ENCODE data around the gene SVEP1.
"Not testable (repeated sequence)": the region's sequence is repeated elsewhere in the genome, so short reads cannot be mapped to it uniquely, and the experiment has no call there.

SVEP1 gene

GRCh38 chr9:110575945-110576344, 3.6 kb downstream of the SVEP1 start:
- no peak for DNase-seq

GRCh38 chr9:110575169-110575568, 4.4 kb downstream of the SVEP1 start:
- no peak for DNase-seq

- no peak for DNase-seq
These were observed 6.2 kb downstream of the SVEP1 start for GRCh38 chr9:110573305-110573704.

DNA sequence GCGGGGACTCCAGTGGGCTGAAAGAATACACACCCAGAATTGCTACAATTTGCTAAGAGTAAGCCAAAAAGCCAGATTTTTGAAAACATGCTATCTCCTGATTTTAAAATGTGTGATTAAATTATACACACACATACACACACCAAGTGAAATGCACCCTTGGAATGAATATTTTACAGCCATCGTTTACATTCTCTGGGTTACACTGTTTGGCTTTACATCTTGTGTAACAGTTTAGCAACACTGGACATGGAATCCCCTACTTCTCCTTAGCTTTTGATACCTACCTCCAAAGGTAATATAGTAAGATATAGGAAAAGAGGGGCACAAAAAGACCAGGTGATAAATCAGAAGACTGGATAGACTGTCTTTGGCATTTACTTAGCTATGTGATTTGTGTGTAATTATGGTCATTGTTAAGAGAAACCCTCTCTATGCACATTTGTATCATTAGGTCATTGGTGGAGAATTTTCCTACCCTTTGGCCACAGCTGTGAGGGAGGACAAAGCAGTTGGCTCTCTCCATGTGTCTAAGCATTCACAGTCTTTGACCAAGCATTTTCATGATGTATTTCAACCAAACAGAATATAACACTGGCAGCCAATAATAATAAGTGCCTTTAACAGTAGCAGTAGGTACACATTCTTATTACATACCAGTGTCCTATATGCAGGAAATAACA, 7.6 kb downstream of the SVEP1 start:
- no peak for DNase-seq

DNA sequence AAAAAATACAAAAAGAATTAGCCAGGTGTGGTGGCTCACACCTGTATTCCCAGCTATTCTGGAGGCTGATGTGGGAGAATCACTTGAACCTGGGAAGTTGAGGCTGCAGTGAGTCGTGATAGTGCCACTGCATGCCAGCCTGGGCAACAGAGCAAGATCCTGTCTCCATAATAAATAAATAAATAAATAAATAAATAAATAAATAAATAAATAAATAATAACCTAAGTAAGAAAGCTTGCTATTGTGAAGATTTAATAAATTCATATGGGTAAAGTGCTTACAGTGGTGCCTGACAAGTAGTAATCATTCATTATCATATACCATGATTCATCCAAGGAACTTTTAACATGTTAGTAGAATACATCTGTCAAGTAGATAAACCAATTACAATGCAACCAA, 13.4 kb downstream of the SVEP1 start:
- DNase-seq: no peak

DNA sequence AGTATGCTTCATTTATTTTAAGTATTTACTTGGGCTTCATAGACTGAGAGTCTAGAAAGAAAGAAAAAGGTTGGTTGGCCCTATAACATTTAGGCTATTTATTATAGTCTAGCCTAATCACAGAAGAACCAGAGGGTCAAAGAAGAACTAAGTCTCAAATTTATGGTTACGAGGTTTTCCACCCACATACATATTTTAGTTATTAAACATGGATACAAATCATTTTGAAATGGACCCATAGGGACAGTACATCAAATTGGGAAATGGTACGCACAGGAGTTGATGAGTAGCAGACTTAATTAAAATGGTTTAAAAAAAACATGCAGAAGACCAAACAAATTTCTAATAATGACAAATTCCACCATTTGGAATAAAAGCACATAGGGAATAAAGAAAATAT, 17.7 kb downstream of the SVEP1 start:
- no peak for DNase-seq

DNA sequence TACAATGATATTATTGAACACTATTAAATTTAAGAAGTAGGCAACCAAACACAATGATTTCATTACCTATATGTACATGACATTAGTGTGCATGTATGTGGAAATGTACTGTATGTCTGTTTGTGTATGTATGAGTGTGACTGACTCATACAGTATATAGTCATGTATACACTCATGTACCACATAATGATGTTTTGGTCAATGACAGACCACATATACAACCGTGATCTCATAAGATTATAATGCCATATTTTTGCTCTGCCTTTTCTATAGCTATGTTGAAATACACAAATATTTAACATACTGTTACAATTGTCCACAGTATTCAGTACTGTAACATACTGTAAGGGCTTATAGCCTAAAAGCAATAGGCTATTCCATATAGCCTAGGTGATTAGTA, 19.7 kb downstream of the SVEP1 start:
- no peak for DNase-seq

GRCh38 chr9:110555551-110556331, 23.8 kb downstream of the SVEP1 start:
- DNase-seq: no peak

DNA sequence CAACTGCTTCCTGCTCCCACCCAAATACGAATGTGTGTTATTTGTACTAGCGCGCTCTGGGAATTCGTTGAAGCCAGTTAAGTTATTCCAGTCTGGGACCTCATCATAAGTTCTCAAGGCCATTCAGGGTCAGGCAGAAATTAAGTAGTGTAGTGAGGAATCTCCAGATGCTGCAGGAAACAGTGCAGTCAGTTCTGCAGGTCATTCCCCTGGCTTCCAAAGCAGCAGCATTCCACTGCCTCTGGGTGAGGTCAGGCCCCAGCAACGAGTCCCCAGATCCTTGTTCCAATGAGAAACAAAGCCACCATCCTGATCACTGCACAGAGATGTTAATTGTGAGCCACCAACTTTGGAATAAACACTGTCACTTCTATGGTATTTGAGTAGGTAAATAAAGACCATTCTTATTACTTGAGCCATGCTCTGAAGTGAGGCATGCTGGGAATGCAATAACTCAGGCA, 33.1 kb downstream of the SVEP1 start:
- DNase-seq: no peak

- no peak for DNase-seq
These were observed 33.8 kb downstream of the SVEP1 start for GRCh38 chr9:110545705-110546104.

DNA sequence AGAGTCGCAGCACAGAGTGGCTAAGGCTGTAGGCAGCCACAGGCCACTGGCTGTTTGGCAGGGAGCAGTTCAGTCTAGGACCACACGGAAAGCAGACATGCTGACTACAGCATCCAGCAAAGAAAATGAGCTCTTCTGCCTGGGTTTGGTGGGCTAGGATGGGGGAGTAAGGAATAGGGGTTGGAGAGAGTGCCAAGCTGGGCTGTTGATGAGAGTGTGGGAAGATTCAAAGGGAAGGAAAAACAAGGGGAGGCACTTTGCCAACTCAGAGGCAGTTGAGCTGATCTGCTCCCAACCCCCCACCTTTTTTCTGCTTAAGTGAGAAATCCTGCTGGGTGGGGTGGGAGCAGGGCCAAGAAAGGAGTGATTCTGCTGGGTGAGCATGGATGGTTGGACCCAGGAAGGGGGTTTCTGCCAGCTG, 35.9 kb downstream of the SVEP1 start:
- no peak for DNase-seq

DNA sequence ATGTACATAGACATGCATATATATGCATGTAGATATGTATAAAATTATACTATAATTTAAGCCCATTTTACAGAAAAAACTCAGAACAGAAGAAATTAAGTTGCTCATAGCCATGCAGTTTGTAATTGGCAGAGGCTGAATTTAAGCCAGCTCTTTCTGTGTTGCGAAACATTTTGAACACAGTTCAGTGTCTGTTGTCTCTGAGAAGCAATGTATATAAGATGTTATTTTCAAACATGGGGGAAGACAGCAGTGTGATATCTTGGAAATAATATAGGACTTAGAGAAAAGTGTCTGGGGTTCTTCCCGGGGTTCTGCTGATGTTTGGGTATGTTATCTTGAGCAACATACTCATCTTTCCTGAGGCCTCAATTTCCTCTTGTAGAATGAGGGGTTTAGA, 37.6 kb downstream of the SVEP1 start:
- DNase-seq: no peak

DNA sequence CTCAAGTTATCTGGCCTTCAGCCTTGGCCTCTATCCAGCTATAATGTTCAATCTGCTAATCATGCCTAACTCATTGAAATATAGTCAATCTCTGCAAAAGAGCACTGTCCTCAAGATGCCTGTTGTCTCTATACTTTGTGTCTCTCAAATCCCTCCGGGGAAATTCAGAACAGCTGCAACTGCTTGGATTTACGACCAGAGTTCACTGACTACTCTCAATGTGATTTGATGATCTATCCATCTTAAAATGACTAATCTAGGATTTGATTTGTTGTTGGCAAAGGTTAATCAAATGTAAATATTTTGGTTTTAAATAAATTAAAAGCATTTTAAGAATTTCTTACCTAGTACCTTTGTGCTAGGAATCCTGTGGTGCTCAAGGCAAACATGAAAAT, 40.9 kb downstream of the SVEP1 start:
- no peak for DNase-seq

- DNase-seq: no peak
These were observed 41.5 kb downstream of the SVEP1 start for GRCh38 chr9:110537841-110538646.

- DNase-seq: no peak
These were observed 42.7 kb downstream of the SVEP1 start for GRCh38 chr9:110536822-110537221.

DNA sequence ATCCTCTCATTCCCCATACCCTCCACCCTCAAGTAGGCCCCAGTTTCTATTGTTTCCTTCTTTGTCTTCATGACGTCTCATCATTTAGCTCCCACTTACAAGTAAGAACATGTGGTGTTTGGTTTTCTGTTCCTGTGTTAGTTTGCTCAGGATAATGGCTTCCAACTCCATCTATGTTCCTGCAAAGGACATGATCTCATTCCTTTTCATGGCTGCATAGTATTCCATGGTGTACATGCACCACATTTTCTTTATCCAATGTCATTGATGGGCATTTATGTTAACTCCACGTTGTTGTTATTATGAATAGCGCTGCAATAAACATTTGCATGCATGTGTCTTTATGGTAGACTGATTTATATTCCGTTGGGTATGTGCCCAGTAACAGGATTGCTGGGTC, 45.4 kb downstream of the SVEP1 start:
- not testable (repeated sequence) for DNase-seq

DNA sequence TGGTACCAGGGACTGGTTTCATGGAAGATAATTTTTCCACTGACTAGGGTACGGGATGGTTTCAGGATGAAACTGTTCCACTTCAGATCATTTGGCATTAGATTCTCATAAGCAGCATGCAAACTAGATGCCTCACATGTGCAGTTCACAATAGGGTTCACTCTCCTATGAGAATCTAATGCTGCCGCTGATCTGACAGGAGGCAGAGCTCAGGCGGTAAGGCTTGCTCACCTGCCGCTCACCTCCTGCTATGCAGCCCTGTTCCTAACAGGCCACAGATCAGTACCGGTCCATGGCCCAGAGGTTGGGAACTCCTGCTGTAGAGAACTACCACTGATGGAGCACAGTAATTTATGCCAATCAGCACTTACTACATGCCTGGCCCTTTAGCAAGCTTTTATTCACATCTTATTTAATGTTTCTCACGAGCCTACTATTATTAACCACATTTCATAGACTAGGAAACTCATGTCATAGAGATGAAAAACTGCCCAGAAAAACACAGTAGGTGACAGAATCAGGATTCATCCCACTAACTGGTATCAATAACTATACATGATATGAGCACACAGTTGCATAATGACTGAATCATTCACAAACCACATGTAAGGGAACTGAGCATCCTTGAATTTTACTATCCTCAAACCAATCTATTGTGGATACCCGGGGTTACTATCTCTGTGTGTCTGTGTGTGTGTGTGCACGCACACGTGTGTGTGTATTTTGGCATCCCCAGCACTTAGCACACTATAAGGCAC, 46.5 kb downstream of the SVEP1 start:
- no peak for DNase-seq

- no peak for DNase-seq
These were observed 47.8 kb downstream of the SVEP1 start for GRCh38 chr9:110531776-110532175.

DNA sequence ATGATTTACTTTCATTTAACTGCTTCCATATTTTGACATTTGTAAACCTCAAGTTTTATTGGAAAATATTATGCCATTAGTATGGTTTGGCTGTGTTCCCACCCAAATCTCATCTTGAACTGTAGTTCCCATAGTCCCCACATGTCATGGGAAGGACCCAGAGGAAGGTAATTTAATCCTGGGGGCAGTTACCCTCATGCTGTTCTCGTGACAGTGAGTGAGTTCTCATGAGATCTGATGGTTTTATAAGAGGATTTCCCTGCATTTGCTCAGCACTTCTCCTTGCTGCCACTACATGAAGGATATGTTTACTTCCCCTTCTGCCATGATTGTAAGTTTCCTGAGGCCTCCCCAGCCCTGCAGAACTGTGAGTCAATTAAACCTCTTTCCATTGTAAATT, 48.3 kb downstream of the SVEP1 start:
- DNase-seq: not testable (repeated sequence)

- no peak for DNase-seq
These were observed 50.9 kb downstream of the SVEP1 start for GRCh38 chr9:110528645-110529044.

DNA sequence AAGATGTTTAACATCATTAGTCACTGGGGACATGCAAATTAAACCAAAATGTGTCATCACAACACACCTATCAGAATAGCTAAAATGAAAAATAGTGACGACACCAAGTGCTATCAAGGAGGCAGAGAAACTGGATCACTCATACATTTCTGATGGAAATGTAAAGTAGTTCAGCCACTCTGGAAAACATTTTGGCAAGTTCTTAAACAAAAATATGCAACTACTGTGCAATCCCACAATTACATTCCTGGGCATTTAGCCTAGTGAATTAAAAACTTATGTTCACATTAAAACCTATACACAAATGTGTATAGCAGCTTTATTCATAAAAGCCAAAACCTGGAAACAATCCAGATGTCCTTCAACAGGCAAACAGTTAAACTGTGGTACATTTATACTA, 53.1 kb downstream of the SVEP1 start:
- no peak for DNase-seq

GRCh38 chr9:110521206-110521605, 58.3 kb downstream of the SVEP1 start:
- no peak for DNase-seq

All from activated naive CD4-positive, alpha-beta T cell treated with Interleukin-2 at 50 U/mL for 16 hours (primary cell).